ENCODE data around the gene PPP1R9B.

PPP1R9B gene

DNA sequence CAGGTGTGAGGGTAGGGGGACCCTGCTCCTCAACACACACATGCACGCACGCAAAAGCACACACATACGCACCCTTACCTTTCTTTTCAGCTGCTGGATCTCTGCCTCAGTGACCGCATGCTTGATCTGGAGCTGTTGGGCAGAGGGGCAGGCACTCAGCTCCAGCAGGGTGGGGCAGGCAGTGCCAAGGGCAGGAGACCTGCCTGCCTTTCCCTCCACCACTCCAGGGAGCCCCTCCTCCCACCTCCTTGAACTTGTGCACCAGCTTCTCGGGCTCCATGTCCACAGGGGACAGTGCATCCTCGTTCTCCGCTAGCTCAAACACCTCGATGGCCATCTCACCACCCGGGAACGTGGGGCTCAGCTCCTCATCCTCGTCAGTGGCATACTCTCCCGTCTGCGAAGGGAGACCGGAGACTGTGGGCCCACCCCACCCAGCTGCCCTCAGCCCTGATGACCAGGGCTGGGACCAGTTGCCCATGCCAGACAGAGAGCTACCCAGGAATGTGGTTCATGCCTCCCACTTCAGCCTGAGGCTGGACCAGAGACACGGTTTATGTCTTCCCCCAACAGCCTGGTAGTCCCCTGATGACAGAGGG lies 11.2 kb downstream of the PPP1R9B start:
- Histone ChIP-seq H3K4me2 (ENCODE audit: insufficient read depth, low read length) (no peak overlapping the region), H3K4me3 (ENCODE audit: low read depth in 1 of 2, low read length in 2 of 2) (no peak overlapping the region), H4K20me1 (ENCODE audit: insufficient read depth, low read length) (peaks cover 61% of the 10 kb centered on the region), H3K9ac (ENCODE audit: low read depth, low read length) (no peak overlapping the region), H3K79me2 (ENCODE audit: insufficient read depth, low read length) (no peaks in the 10 kb centered on the region), H2AFZ (ENCODE audit: low read depth, low read length) (no peak overlapping the region), H3K27ac (ENCODE audit: low read length) (no peak overlapping the region; the same call in 1 of the 2 replicates), H3K36me3 (ENCODE audit: insufficient read depth, low read length) (peaks cover 93% of the 10 kb centered on the region), H3K4me1 (ENCODE audit: insufficient read depth, low read length) (peaks cover 20% of the 10 kb centered on the region), H3K27me3 (ENCODE audit: insufficient read depth, low read length, poor library complexity) (no peaks in the 10 kb centered on the region), H3K9me3 (ENCODE audit: insufficient read depth, low read length, severe bottlenecking) (no peaks in the 10 kb centered on the region)
- no peak for ATAC-seq (ENCODE audit: insufficient read depth, low read depth)
- TF ChIP-seq, protein P1, sequence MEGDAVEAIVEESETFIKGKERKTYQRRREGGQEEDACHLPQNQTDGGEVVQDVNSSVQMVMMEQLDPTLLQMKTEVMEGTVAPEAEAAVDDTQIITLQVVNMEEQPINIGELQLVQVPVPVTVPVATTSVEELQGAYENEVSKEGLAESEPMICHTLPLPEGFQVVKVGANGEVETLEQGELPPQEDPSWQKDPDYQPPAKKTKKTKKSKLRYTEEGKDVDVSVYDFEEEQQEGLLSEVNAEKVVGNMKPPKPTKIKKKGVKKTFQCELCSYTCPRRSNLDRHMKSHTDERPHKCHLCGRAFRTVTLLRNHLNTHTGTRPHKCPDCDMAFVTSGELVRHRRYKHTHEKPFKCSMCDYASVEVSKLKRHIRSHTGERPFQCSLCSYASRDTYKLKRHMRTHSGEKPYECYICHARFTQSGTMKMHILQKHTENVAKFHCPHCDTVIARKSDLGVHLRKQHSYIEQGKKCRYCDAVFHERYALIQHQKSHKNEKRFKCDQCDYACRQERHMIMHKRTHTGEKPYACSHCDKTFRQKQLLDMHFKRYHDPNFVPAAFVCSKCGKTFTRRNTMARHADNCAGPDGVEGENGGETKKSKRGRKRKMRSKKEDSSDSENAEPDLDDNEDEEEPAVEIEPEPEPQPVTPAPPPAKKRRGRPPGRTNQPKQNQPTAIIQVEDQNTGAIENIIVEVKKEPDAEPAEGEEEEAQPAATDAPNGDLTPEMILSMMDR (IDR thresholded peaks at IDR 0.05; ENCODE audit: borderline replicate concordance, extremely low read depth, low read length, poor library complexity, severe bottlenecking): no peak
- no peak for TF ChIP-seq EZH2 (IDR thresholded peaks at IDR 0.05; ENCODE audit: borderline replicate concordance, low read depth, low read length, severe bottlenecking)
- no peak for DNase-seq

DNA sequence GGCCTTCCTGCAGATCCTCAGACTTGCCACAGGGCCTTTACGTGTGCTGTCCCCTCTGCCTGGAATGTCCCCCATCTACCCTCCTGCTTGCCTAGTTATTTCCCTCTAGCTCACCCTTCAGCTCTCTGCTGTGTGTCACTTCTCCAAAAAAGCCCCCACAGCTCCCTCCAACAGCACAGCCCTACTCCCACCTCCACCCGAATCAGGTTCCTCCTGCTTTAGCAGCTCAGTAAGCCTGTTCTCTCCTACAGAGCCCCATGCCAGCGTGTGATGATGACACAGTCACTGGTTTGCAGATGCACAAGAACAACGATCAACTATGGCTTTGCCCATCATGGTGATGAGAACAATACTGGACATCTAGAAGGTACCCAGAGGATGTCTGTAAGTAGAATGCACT lies 13.4 kb downstream of the PPP1R9B start:
- Histone ChIP-seq H3K9me3 (ENCODE audit: insufficient read depth, low read length, severe bottlenecking) (no peaks in the 10 kb centered on the region), H3K9ac (ENCODE audit: low read depth, low read length) (no peak overlapping the region), H3K27me3 (ENCODE audit: insufficient read depth, low read length, poor library complexity) (no peaks in the 10 kb centered on the region), H2AFZ (ENCODE audit: low read depth, low read length) (no peak overlapping the region), H3K36me3 (ENCODE audit: insufficient read depth, low read length) (peaks cover 72% of the 10 kb centered on the region), H3K4me1 (ENCODE audit: insufficient read depth, low read length) (peaks cover 18% of the 10 kb centered on the region), H4K20me1 (ENCODE audit: insufficient read depth, low read length) (peaks cover 45% of the 10 kb centered on the region), H3K27ac (ENCODE audit: low read length) (no peak overlapping the region), H3K4me2 (ENCODE audit: insufficient read depth, low read length) (no peak overlapping the region), H3K79me2 (ENCODE audit: insufficient read depth, low read length) (no peaks in the 10 kb centered on the region), H3K4me3 (ENCODE audit: low read depth in 1 of 2, low read length in 2 of 2) (no peak overlapping the region)
- no peak for ATAC-seq (ENCODE audit: insufficient read depth, low read depth)
- DNase-seq: no peak
- TF ChIP-seq EZH2 (IDR thresholded peaks at IDR 0.05; ENCODE audit: borderline replicate concordance, low read depth, low read length, severe bottlenecking): no peak
- TF ChIP-seq, protein P1 (IDR thresholded peaks at IDR 0.05; ENCODE audit: borderline replicate concordance, extremely low read depth, low read length, poor library complexity, severe bottlenecking): no peak

DNA sequence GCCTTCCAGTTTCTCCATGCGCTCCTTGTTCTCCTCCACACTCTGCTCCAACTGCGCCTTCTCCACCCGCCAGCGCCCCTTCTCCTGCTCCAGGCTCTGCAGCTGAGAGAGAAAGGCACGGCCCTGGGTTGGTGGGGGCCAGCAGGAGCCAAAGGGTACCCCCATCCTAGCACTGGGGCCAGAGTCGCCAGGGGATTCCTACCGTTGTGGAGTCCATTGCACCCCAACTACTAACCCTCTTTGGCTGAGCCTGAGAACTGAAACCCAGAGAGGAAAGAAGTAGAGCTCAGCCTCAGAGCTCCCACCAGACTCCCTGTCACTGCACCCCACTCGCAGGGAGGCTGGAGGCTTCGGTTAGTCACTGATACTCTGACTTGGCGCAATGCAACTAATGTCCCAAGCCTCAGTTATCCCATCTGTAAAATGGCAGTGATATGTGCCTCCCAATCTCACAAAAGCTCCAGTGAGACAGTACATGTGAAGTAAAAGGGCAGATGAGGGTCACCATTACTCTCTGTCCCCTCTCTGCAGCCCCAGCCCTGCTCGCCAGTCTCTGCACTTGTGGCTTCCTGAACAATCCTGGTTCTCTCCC lies 14.3 kb downstream of the PPP1R9B start:
- Histone ChIP-seq H3K27me3 (ENCODE audit: insufficient read depth, low read length, poor library complexity) (no peaks in the 10 kb centered on the region), H3K4me3 (ENCODE audit: low read depth in 1 of 2, low read length in 2 of 2) (no peak overlapping the region), H2AFZ (ENCODE audit: low read depth, low read length) (no peak overlapping the region), H3K9me3 (ENCODE audit: insufficient read depth, low read length, severe bottlenecking) (no peaks in the 10 kb centered on the region), H3K79me2 (ENCODE audit: insufficient read depth, low read length) (no peaks in the 10 kb centered on the region), H3K36me3 (ENCODE audit: insufficient read depth, low read length) (peaks cover 67% of the 10 kb centered on the region), H4K20me1 (ENCODE audit: insufficient read depth, low read length) (peaks cover 41% of the 10 kb centered on the region), H3K9ac (ENCODE audit: low read depth, low read length) (no peak overlapping the region), H3K4me2 (ENCODE audit: insufficient read depth, low read length) (no peak overlapping the region), H3K4me1 (ENCODE audit: insufficient read depth, low read length) (peaks cover 13% of the 10 kb centered on the region), H3K27ac (ENCODE audit: low read length) (no peak overlapping the region)
- TF ChIP-seq, protein P1 (IDR thresholded peaks at IDR 0.05; ENCODE audit: borderline replicate concordance, extremely low read depth, low read length, poor library complexity, severe bottlenecking): no peak
- no peak for TF ChIP-seq EZH2 (IDR thresholded peaks at IDR 0.05; ENCODE audit: borderline replicate concordance, low read depth, low read length, severe bottlenecking)
- DNase-seq (no peak), ATAC-seq (ENCODE audit: insufficient read depth, low read depth) (no peak)
